GM19463 (cell line): ENCODE data around the gene SLC4A1AP.
"Not testable (repeated sequence)": the region's sequence is repeated elsewhere in the genome, so short reads cannot be mapped to it uniquely, and the experiment has no call there.

Experiments
- ATAC-seq: cut with Tn5 transposase; IDR thresholded peaks from one replicate; pipeline ENCODE4 v1.9.1; 2021; ENCODE audit warnings: mild to moderate bottlenecking, moderate library complexity; ENCODE audit not compliant: unreplicated experiment

Gene SLC4A1AP, protein sequence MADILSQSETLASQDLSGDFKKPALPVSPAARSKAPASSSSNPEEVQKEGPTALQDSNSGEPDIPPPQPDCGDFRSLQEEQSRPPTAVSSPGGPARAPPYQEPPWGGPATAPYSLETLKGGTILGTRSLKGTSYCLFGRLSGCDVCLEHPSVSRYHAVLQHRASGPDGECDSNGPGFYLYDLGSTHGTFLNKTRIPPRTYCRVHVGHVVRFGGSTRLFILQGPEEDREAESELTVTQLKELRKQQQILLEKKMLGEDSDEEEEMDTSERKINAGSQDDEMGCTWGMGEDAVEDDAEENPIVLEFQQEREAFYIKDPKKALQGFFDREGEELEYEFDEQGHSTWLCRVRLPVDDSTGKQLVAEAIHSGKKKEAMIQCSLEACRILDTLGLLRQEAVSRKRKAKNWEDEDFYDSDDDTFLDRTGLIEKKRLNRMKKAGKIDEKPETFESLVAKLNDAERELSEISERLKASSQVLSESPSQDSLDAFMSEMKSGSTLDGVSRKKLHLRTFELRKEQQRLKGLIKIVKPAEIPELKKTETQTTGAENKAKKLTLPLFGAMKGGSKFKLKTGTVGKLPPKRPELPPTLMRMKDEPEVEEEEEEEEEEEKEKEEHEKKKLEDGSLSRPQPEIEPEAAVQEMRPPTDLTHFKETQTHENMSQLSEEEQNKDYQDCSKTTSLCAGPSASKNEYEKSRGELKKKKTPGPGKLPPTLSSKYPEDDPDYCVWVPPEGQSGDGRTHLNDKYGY

DNA sequence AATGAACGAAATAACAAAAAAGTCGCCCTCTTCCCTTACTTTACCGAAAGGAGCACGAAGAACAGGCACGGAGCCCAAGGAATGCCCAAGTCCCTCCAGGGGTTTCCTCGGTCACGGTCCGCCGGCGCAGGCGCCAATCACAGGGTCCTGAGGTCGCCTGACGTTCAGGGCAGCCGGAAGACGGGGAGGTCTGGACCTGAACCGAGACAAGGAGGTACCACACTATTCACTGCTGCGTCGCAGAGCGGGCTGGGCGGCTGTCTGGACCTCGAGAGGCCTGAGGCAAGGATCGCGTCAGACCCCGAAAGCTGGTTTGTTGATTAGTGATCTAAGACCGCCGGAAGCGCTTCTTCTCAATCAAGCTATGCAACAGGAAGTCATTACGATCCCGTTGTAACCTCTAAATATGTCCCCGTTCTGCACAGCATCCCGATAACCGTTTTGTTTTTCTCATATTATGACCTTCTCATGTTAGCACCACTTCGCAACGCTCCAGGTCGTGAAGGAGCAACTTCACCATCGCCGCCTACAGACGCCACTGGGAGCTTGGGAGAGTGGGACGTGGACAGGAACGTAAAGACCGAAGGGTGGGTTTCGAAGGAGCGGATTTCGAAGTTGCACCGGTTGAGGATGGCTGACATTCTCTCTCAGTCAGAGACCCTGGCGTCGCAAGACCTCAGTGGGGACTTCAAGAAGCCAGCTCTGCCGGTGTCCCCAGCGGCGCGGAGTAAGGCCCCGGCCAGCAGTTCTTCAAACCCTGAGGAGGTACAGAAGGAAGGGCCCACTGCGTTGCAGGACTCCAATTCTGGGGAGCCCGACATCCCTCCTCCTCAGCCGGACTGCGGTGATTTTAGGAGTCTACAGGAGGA lies at the start of gene SLC4A1AP, which contains the start of gene SUPT7L:
Gene SLC4A1AP, plus strand, starts transcription at position 605 of the 869 bp plus-strand sequence. Its CDS starts 26 bp downstream, at position 631.
Gene SUPT7L, minus strand, starts transcription at position 330 of the 869 bp plus-strand sequence. CDS start 1,422 bp downstream, outside the sequence.
- ATAC-seq, result peak; percentile 78

DNA sequence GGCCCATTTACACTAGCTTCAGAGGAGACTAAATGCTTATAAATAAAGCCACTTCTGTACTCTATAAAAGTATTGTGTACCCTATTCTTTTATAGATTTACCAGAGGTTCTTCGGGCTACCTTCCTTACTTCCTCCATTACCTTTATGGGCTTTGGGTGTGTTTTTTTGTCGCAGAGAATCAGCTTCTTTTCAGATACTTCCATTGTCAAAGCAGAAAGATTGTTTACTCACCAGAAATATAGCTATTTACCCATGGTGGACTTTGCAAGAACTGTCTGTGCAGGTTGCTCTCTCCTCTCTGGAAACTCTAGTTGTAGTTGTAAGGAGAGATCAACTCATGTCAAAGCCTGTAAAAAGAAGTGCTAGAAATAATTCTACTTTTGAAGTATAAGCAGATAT lies 49.7 kb upstream of the SLC4A1AP start:
- ATAC-seq, result no peak

DNA sequence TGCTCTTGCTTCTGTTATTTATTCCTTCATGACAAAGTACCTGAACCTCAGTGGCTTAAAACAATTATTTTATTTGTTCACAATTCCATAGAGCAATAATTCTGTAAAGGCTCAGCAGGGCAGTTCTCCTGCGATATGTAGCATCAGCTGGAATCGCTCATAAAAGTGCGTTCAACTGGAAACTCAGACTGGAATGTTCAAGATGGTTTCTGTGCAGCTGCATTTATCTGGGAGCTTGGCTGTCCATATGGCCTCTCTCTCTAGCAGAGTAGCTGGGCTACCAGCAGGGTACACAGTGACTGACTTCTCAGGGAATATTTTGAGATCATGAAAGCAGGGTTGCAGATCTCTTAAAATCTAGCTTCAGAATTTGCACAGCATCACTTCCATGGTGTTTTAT lies 48.4 kb upstream of the SLC4A1AP start:
- ATAC-seq, result no peak

DNA sequence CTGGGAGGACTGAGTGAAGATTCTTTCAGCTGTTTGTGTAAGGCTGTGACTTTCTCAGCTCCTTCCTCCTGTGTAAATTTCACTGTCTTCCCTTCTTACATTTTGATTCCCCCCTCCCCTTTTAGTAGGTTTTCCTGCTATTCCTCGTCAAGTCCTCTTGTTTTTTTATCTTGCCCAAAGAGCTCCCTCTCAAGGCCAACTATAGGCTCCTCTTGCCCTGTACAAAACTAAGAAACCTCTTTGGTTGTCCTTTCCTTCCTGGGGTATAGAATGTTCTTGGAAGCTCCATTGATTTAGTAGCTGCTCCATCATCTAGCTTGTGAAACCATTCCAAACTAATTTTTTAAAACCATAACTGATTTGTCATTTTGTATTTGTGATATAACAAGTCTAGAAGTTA lies 42.2 kb upstream of the SLC4A1AP start:
- ATAC-seq, result no peak

DNA sequence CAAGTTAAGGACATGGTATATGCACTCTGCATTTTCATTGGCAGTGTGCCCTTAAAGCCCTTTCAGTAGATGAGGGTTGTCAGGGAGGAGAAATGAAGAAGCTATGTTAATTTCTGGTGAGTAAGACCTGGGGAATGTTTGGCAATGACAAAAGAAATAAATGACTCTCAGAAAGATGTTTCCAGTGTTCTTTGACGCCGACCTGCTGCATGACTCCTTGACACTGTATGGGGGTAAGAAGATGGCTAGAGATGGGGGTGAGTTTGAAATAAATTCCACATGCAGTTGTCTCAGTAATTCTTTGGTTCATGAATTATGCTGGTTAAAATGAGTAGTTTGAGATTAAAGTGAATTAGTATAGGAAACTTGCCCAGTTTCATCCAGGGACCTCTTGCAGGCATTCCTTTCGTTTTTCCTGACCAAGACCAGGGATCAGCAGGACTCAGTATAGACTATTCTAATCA lies 40.7 kb upstream of the SLC4A1AP start:
- no peak for ATAC-seq

DNA sequence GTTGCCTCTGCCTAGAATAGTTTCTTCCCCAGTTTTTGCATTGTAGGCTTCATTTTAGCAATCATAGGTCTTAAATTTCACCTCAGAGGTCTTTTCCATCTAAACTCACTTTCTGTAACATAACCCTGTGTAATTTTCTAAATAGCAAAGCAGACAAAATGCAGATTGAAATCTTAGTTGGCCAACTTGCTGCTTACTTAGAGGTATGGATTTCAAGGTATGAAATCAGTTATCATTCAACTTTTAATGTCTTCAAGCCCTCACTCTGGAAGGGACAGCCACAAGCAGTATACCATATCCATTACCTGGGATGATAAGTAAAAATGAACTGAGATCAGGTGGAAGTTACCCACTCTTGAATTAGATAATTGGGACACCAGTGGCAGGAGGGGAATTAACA lies 38.7 kb upstream of the SLC4A1AP start:
- ATAC-seq, result no peak

DNA sequence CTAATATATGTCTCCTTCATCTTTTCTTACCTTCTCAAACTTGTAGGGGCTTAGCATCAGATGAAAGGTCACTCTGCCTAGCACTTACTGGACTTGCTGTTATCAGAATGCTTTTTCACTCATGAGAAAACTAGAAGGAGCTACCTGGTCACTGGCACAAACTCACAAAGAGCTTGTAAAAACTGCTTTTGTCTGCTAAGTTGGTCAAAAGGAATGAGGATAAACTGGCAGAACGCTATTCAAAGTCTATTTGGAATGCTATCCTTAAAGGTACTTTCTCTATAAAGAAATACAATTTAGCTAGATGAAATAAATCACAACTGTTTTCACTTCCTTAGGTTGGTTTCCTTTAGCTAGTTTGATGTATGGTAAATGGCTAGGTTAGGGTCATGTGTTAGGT lies 37.4 kb upstream of the SLC4A1AP start:
- ATAC-seq, result not testable (repeated sequence)

DNA sequence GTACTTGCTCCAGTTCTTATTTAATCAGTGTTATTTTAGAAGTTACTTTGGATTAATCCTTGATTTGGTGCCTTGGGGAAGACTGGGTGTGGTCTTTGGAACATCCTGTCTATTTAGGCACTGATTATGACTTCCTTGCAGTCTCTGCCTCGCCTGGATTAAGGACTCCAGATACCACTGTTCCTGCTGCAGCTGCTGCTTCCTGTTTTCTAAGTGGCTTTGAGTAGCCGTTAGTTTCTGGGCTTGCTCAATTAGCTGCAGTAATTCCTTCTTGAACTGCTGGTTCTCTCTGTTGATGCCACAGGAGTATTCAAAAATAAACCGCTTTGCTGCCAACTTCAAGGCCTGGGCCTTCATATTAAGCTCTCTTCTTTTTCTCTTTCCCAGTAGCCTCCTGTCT lies 36.8 kb upstream of the SLC4A1AP start:
- not testable (repeated sequence) for ATAC-seq

DNA sequence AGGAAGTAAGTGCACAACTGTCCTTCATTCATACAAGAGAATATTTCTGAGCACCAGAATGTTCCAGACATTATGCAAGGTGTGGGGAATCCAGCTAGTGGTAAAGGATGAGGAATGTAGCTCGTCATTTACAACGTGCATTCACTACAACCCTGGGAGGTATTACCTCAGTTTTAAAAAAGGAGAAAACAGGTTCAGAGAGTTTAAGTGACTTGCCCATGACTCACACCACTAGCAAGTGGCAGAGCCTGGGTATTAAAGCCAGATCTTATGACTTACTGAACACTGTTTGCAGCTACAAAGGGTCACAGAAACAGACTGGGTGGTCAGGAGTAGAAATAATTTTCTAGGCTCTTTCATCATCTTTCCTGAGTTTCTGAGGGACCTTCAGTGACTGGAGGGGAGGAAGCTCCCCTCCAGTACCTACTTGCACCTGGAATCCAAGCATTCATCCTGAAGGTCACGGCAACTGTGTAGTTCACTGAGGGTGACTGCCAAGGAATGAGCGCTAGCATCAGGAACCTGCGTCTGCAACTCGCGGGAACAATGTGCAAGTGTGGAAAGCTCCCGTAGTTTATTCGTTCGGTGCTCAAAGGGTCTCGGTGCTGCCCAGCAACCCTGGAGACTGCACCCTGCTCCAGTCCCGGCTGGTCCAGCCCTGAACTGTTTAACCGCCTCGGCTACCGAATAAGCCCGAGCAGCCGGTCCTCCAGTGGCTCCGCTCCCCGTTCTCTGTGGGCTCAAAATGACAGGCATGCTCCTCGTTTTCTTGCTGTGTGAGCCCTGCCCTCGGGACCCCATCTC lies 35.5 kb upstream of the SLC4A1AP start:
- peak; percentile 19 for ATAC-seq

DNA sequence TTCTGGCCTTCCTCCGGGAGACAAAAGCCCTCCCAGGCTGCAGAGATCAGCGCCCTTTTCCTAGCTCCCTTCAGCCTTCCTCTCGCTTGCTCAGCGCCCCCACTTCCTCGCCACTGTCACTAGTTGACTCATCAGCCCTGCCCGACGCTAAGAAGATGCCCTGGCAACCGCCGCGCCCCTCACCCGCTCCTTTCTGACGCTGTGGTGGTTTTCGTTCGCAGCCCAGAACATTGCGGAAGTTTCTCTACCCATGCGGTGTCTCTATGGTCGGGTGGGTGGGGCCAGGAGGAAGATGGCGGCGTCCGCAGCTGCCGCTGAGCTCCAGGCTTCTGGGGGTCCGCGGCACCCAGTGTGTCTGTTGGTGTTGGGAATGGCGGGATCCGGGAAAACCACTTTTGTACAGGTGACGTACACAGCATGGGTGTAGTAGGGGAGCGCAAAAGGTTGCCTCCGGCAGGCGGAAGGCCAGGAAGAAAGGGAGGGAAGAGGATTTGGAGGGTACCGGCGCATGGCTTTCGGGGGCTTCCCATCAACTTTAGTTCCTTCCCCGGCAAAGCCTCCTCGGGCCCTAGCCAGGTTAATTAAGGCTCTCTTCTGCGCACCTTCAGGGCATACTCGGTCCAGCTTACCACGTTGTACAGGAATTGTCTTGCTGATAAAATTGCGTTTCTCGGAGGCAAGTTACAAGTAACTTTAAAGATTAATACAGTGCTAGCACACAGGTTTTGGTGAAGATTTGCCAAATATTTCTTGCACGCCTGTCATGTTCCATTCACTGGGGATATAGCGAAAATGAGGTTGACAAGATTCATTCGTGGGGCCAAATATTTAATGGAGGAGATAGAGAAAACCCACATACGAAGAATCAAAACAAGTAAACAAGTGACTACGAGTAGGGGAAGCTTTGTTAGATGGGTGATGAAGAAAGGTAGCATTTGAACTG lies 34.7 kb upstream of the SLC4A1AP start, which contains the start of the genes CCDC121 and GPN1:
Gene CCDC121, minus strand, starts transcription at position 246 of the 943 bp plus-strand sequence. CDS start 1,213 bp downstream, outside the sequence.
Gene GPN1, plus strand, starts transcription at position 284 of the 943 bp plus-strand sequence. Its CDS starts 9 bp downstream, at position 293.
- peak; percentile 99 for ATAC-seq

DNA sequence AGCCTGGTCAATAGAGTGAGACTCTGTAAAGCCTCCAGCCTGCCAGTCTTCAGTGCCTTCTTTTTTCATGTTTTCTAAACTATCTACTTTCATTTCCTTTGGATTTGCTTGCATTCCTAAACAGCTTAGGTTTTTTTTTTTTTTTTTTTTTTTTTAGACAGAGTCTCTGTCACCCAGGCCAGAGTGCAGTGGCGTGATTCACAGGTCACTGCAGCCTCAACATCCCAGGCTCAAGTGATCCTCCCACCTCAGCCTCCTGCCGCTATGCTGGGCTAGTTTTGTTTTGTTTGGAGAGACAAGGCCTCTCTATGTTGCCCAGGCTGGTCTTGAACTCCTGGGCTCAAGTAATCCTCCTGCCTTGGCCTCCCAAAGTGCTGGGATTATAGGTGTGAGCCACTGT lies 33.4 kb upstream of the SLC4A1AP start:
- not testable (repeated sequence) for ATAC-seq

DNA sequence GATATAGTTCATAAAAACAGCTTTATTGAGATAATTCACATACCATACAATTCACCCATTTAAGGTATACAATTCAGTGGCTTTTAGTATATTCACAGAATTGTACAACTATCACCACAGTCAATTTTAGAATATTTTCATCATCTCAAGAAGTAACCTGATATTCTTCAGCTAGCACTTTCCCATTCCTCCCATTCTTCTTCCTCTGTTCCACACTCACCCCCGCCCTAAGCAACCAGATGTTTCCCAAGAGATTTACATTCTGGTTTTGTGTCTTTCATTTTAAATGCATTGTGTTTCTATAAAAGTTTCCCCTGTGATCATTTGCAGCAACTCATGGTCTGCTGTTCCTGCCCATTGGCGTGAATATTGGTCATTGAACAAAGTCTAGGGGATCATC lies 29.4 kb upstream of the SLC4A1AP start:
- no peak for ATAC-seq

DNA sequence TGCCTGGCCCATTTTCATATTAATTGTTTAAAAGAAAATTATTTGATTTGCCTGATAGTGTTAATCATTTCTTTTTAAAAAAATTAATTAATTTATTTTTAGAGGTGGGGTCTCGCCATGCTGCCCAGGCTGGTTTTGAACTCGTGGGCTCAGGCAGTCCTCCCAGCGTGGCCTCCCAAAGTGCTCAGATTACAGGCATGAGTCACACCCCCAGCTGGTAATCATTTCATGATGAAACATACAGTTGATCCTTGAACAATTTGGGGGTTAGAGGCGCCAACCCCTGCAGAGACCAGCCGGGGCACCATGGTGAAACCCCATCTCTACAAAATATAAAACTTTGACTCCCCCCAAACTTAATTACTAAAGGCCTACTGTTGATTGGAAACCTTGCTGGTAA lies 26.9 kb upstream of the SLC4A1AP start:
- no peak for ATAC-seq

DNA sequence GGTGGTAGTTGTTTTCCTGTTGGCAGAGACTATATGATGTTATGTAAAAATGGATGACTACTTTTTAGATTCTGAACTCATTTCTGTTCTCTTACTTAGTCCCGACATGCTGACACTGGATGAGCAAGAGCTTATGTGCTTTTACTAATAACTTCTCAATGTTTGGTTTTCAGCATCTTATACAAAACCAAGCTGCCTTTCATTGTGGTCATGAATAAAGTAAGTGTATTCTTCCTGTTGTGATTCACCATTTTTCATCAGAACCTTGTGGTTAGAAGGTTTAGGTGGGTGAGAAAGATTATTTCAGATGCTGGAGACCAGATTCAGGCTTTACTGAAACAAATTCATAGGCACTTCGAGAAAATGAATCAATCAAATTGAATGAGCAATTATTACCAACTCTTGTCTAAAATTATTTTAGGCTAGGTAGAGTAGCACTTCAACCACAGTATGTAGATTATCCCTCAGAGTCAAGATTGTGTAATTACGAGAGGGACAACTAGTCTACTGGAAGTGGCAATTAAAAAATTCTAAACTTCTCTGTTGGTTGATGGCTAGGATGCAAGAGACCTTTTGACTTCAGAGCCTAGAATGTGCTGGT lies 25.6 kb upstream of the SLC4A1AP start:
- no peak for ATAC-seq

DNA sequence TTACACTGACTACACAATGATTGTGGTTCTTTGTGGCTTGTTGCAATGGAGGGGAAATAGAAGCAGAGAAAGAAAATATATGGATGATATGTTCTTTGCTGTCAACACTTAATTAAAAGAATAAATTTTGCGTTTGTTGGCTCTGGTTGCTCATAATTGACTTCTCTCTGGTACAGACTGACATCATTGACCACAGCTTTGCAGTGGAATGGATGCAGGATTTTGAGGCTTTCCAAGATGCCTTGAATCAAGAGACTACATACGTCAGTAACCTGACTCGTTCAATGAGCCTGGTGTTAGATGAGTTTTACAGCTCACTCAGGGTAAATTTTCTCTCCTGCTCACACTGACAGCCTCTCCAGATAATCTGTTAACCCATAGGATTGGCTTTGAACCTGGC lies 25.0 kb upstream of the SLC4A1AP start:
- no peak for ATAC-seq

DNA sequence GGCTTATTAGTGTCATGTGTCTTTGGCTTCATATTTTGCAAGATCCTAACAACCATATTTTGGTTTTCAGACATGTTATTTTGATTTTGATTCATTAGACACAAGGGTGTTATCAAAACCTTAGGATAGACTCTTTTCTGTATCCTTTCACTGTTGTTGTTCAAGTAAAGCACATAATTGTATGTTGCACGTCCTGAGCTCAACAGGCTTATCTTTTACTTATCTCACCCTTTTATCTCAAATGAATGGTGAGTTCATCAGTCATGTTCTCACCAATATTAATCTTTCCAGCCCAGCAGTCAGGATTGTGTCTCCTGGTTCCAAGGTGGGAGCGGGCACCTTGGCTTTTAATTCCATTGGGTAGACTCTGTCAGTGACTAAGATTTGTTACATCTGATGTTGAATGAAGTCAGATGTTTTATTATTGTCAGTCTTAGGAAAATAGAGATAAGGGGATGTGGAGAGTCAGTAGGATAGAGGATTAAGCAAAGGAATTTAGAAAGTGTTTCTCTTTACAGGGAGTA lies 22.9 kb upstream of the SLC4A1AP start:
- ATAC-seq, result no peak

DNA sequence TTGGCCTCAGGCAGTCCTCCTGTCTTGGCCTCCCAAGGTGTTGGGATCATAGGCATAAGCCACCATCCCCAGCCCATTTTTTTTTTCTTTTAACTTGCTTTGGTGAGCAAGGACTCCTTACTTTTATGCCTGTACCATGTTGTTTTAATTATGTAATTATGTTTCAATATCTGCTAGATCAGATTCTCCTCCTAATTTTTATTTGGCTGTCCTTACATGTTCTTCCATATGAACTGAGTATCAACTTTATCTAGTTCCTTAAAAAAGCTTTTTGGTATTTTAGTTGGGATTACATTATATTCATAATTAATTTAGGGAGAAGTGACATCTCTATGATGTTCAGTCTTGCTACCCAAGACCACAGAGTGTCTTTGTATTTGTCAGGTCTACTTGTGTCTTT lies 18.5 kb upstream of the SLC4A1AP start:
- ATAC-seq, result no peak

DNA sequence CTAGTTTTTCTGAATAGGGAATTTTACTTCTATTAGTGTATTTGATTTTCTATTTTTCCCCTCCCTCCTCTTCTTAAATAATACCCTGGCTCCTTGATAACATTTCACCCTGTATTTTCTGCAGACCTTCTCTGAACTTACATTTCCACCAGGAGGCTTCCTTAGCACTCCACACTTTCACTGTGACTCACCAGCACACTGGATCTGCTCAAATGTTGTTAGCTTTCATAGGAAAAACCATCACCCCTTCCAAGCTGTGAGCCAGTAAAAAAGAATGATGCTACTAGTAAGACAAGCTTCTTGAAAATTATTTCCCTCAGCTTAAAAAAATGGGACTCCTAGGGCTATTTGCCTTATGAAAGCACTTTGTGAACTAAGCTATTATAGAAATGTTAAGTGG lies 16.4 kb upstream of the SLC4A1AP start:
- no peak for ATAC-seq
